ENCODE data around the gene GPRIN2.

GPRIN2 gene

GRCh38 chr10:46528675-46529615 lies 27.5 kb downstream of the GPRIN2 start:
- no peak for DNase-seq (ENCODE audit: low read depth)
- no peak overlapping the region for H3K4me3 ChIP-seq (ENCODE audit: low read depth, low read length)
- in situ Hi-C loops (cut with HindIII; ENCODE audit: low sequenced_read_pairs) = no loop called here
- TF ChIP-seq, protein P1, sequence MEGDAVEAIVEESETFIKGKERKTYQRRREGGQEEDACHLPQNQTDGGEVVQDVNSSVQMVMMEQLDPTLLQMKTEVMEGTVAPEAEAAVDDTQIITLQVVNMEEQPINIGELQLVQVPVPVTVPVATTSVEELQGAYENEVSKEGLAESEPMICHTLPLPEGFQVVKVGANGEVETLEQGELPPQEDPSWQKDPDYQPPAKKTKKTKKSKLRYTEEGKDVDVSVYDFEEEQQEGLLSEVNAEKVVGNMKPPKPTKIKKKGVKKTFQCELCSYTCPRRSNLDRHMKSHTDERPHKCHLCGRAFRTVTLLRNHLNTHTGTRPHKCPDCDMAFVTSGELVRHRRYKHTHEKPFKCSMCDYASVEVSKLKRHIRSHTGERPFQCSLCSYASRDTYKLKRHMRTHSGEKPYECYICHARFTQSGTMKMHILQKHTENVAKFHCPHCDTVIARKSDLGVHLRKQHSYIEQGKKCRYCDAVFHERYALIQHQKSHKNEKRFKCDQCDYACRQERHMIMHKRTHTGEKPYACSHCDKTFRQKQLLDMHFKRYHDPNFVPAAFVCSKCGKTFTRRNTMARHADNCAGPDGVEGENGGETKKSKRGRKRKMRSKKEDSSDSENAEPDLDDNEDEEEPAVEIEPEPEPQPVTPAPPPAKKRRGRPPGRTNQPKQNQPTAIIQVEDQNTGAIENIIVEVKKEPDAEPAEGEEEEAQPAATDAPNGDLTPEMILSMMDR (IDR thresholded peaks at IDR 0.05; ENCODE audit: low read depth, low read length, missing control alignments) = no peak

DNA sequence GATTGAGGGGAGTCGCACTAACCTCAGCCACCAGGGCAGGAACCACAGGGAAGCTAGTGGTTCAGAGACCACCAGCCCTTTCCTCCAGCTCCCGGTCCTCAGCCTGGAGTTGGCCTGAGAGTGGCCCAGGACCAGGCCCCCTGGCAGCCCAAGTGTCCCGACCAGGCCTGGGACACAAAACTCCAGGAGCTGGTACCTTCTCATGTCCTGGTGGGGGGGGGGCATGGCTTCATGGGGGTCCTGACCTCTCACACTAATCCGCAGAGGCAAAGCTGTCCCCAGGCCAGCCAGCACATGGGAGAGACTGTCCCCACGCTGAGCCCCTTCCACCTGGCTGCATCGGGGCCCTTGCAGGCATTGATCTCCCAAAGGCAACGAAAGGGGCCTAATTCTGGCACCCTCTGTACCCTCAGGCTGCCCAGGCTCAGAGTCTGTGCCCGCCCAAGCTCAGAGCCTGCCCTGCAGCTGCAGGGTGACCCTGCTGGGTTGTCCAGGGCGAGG lies 28.2 kb downstream of the GPRIN2 start:
- no peak overlapping the region for H3K4me3 ChIP-seq (ENCODE audit: low read depth, low read length)
- no peak for DNase-seq (ENCODE audit: low read depth)
- in situ Hi-C loops (cut with HindIII; ENCODE audit: low sequenced_read_pairs) = no loop called here
- TF ChIP-seq, protein P1 (IDR thresholded peaks at IDR 0.05; ENCODE audit: low read depth, low read length, missing control alignments) = no peak

GRCh38 chr10:46527241-46527811 lies 29.1 kb downstream of the GPRIN2 start:
- TF ChIP-seq, protein P1 (IDR thresholded peaks at IDR 0.05; ENCODE audit: low read depth, low read length, missing control alignments) = no peak
- no peak for DNase-seq (ENCODE audit: low read depth)
- no peak overlapping the region for H3K4me3 ChIP-seq (ENCODE audit: low read depth, low read length)
- in situ Hi-C loops (cut with HindIII; ENCODE audit: low sequenced_read_pairs) = no loop called here

GRCh38 chr10:46526682-46527038 lies 29.8 kb downstream of the GPRIN2 start:
- DNase-seq (ENCODE audit: low read depth) = no peak
- no peak overlapping the region for H3K4me3 ChIP-seq (ENCODE audit: low read depth, low read length)
- in situ Hi-C loops (cut with HindIII; ENCODE audit: low sequenced_read_pairs) = no loop called here
- TF ChIP-seq, protein P1 (IDR thresholded peaks at IDR 0.05; ENCODE audit: low read depth, low read length, missing control alignments) = no peak

DNA sequence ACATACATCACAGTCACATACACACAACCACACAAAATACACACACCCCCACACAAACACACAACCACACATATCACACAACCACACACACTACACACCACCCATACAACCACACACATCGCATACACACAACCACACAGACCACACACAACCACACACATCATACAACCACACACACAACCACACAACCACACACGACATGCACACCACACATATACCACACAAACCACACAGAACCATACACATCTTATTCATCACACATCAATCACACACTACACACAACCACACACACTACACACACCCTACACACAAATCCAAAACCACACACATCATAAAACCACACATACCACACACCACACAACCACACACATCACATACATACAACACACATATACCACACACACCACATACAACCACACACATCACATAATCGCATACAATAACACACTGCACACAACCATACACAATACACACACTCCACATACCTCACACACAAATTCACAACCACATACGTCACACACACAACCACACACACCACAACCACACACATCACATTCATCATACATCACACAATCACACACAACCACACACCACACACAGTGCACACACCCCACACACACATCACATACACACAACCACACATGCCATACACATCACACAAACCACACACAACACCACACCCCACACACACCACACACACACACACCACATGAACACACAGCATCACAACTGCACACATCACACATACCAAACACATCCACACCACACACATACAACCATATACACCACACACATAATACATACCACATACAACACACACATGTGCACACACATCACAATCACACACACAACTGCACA lies 30.4 kb downstream of the GPRIN2 start:
- DNase-seq (ENCODE audit: low read depth) = no peak
- TF ChIP-seq, protein P1 (IDR thresholded peaks at IDR 0.05; ENCODE audit: low read depth, low read length, missing control alignments) = no peak
- H3K4me3 ChIP-seq (ENCODE audit: low read depth, low read length) = no peak overlapping the region
- in situ Hi-C loops (cut with HindIII; ENCODE audit: low sequenced_read_pairs) = no loop called here

DNA sequence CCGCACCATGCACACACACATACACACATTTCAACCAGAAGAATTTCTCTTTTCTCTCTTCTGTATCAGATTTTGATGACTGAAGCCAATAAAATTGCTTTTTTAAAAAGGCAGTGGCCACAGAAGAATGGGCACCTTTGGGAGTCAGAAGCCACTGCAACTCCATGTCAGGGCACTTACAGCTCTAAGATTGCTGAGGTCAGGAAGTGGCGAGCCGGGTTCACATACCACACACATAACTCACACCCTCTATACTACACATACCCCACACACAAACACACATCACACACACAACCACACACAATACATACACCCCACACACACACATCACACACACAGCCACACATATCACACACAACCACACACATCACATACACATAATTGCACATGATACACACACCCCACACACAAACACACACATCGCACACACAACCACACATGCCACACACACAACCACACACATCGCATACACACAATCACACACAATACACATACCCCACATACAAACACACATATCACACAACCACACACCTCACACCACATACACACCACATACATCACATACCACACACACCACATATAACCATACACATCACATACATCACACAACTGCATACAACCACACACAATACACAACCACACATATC lies 31.2 kb downstream of the GPRIN2 start:
- in situ Hi-C loops (cut with HindIII; ENCODE audit: low sequenced_read_pairs) = no loop called here
- TF ChIP-seq, protein P1 (IDR thresholded peaks at IDR 0.05; ENCODE audit: low read depth, low read length, missing control alignments) = no peak
- no peak overlapping the region for H3K4me3 ChIP-seq (ENCODE audit: low read depth, low read length)
- no peak for DNase-seq (ENCODE audit: low read depth)

All from astrocyte of the cerebellum (primary cell).